ENCODE measurements around the gene HIGD2B.
"Not testable (repeated sequence)": the region's sequence is repeated elsewhere in the genome, so short reads cannot be mapped to it uniquely, and the experiment has no call there.

The HIGD2B gene

GRCh38 chr15:72727154-72727553 is 41.2 kb upstream of the HIGD2B start:
- no peak for TF ChIP-seq CTCF (IDR thresholded peaks at IDR 0.05)
- Histone ChIP-seq H3K27ac (no peak overlapping the region), H3K4me3 (no peak overlapping the region)
- no peak for DNase-seq (ENCODE audit: low spot score)

GRCh38 chr15:72725851-72726250 is 39.9 kb upstream of the HIGD2B start:
- not testable (repeated sequence) for DNase-seq (ENCODE audit: low spot score); H3K4me3 ChIP-seq; H3K27ac ChIP-seq

DNA sequence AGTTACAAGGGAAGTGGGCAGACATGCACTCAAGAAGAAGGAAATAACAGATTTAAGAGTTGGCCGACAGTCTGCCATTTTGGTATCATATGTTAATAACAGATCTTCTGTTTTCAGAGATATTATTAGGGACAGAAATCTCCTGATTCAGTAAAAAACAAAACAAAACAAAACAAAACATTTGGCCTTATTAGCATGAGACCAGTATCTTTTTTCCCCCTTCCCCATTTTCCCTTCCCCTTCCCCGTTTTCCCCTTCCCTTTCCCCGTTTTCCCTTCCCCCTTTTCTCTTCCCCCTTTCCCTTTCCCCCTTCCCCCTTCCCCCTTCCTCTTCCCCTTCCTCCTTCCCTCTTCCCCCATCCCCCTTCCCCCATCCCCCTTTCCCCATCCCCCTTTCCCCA is 39.5 kb upstream of the HIGD2B start:
- Histone ChIP-seq H3K27ac (no peak overlapping the region), H3K4me3 (no peak overlapping the region)
- TF ChIP-seq CTCF (IDR thresholded peaks at IDR 0.05), result no peak
- no peak for DNase-seq (ENCODE audit: low spot score)

- Histone ChIP-seq H3K27ac (no peak overlapping the region), H3K4me3 (no peak overlapping the region)
- no peak for DNase-seq (ENCODE audit: low spot score)
- no peak for TF ChIP-seq CTCF (IDR thresholded peaks at IDR 0.05)
Observed at GRCh38 chr15:72724028-72724427, 38.0 kb upstream of the HIGD2B start.

GRCh38 chr15:72722071-72722696 is 36.2 kb upstream of the HIGD2B start:
- H3K4me3 ChIP-seq, result no peak overlapping the region
- no peak overlapping the region for H3K27ac ChIP-seq
- no peak for TF ChIP-seq CTCF (IDR thresholded peaks at IDR 0.05)

DNA sequence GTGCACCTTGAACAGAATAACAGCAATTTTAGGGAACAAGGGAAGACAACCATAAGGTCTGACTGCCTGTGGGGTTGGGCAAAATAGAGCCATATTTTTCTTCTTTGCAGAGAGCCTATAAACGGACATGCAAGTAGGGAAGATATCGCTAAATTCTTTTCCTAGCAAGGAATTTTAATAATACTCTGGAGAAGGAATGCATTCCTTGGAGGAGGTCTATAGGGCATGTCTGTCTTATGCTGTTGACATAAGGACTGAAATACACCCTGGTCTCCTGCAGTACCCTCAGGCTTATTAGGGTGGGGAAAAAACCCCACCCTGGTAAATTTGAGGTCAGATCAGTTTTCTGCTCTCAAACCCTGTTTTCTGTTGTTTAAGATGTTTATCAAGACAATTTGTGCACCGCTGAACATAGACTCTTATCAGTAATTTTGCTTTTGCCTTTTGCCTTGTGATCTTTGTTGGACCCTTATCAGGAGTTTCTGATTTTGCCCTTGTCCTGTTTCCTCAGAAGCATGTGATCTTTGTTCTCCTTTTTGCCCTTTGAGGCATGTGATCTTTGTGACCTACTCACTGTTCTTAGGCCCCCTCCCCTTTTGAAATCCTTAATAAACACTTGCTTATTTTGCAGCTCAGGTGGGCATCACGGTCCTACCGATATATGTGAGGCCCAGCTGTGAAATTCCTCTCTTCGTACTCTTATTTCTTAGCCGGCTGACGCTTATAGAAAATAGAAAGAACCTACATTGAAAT is 22.7 kb upstream of the HIGD2B start:
- H3K4me3 ChIP-seq; DNase-seq (ENCODE audit: low spot score); H3K27ac ChIP-seq: not testable (repeated sequence)

More at GRCh38 chr15:72722071-72722696, 36.2 kb upstream of the HIGD2B start:
- DNase-seq (ENCODE audit: low spot score), result no peak

- Histone ChIP-seq H3K4me3 (no peak overlapping the region), H3K27ac (no peak overlapping the region)
- no peak for DNase-seq (ENCODE audit: low spot score)
- no peak for TF ChIP-seq CTCF (IDR thresholded peaks at IDR 0.05)
Observed at GRCh38 chr15:72706266-72706665, 20.3 kb upstream of the HIGD2B start.

- DNase-seq (ENCODE audit: low spot score), result no peak
- TF ChIP-seq CTCF (IDR thresholded peaks at IDR 0.05), result no peak
- H3K27ac ChIP-seq, result no peak overlapping the region
Observed at GRCh38 chr15:72700076-72700475, 14.1 kb upstream of the HIGD2B start.

More at GRCh38 chr15:72700076-72700475, 14.1 kb upstream of the HIGD2B start:
- no peak overlapping the region for H3K4me3 ChIP-seq
